ENCODE data around the gene ASAP2.

ASAP2 gene

GRCh38 chr2:9205963-9206948 lies at the start of gene ASAP2:
Gene ASAP2 (plus strand): TSS chr2:9206812. CDS start chr2:9207105, 293 bp downstream.
- Mint-ChIP-seq H3K27me3 (peaks cover 12% of the 10 kb centered on the region), H3K9me3 (no peaks in the 10 kb centered on the region), H3K36me3 (no peaks in the 10 kb centered on the region), H3K27ac (no peak within 1 kb of the TSS), H3K4me3 (peak within 1 kb of the TSS; percentile 66), H3K4me1 (peaks cover 7% of the 10 kb centered on the region)
- ATAC-seq (ENCODE audit: low read depth), result peak; percentile 47
- DNase-seq (ENCODE audit: low spot score in 2 of 2), result peak; percentile 7 to 36

- DNase-seq (ENCODE audit: low spot score in 2 of 2), result no peak
- no peak overlapping the region for H3K4me3 Mint-ChIP-seq
These were observed 47.5 kb upstream of the ASAP2 start for GRCh38 chr2:9158786-9159779.

GRCh38 chr2:9160732-9161131 lies 45.9 kb upstream of the ASAP2 start:
- ATAC-seq (ENCODE audit: low read depth) (no peak), DNase-seq (ENCODE audit: low spot score in 2 of 2) (no peak)
- H3K4me1 Mint-ChIP-seq, result no peaks in the 10 kb centered on the region
- no peak overlapping the region for H3K27ac Mint-ChIP-seq
- H3K36me3 Mint-ChIP-seq, result no peaks in the 10 kb centered on the region
- peaks cover 3% of the 10 kb centered on the region for H3K9me3 Mint-ChIP-seq
- no peak overlapping the region for H3K4me3 Mint-ChIP-seq
- H3K27me3 Mint-ChIP-seq, result peaks cover 18% of the 10 kb centered on the region

More at GRCh38 chr2:9158786-9159779, 47.5 kb upstream of the ASAP2 start:
- no peak overlapping the region for H3K27ac Mint-ChIP-seq
- H3K36me3 Mint-ChIP-seq, result no peaks in the 10 kb centered on the region
- H3K4me1 Mint-ChIP-seq, result no peaks in the 10 kb centered on the region
- peaks cover 24% of the 10 kb centered on the region for H3K27me3 Mint-ChIP-seq
- no peak for ATAC-seq (ENCODE audit: low read depth)
- peaks cover 3% of the 10 kb centered on the region for H3K9me3 Mint-ChIP-seq

- no peak overlapping the region for H3K27ac Mint-ChIP-seq
- no peaks in the 10 kb centered on the region for H3K9me3 Mint-ChIP-seq
- no peak for ATAC-seq (ENCODE audit: low read depth)
- DNase-seq (ENCODE audit: low spot score in 2 of 2), result no peak
- H3K36me3 Mint-ChIP-seq, result no peaks in the 10 kb centered on the region
- peaks cover 11% of the 10 kb centered on the region for H3K27me3 Mint-ChIP-seq
- no peaks in the 10 kb centered on the region for H3K4me1 Mint-ChIP-seq
- H3K4me3 Mint-ChIP-seq, result no peak overlapping the region
These were observed 43.8 kb upstream of the ASAP2 start for GRCh38 chr2:9162841-9163240.

GRCh38 chr2:9163306-9164111 lies 43.1 kb upstream of the ASAP2 start:
- no peaks in the 10 kb centered on the region for H3K9me3 Mint-ChIP-seq
- no peak for DNase-seq (ENCODE audit: low spot score in 2 of 2)
- no peaks in the 10 kb centered on the region for H3K36me3 Mint-ChIP-seq
- ATAC-seq (ENCODE audit: low read depth), result no peak
- H3K4me3 Mint-ChIP-seq, result no peak overlapping the region
- no peak overlapping the region for H3K27ac Mint-ChIP-seq
- H3K27me3 Mint-ChIP-seq, result peaks cover 9% of the 10 kb centered on the region
- H3K4me1 Mint-ChIP-seq, result no peaks in the 10 kb centered on the region

GRCh38 chr2:9164112-9164608 lies 42.5 kb upstream of the ASAP2 start:
- DNase-seq (ENCODE audit: low spot score in 2 of 2), result no peak
- no peak for ATAC-seq (ENCODE audit: low read depth)
- H3K9me3 Mint-ChIP-seq, result no peaks in the 10 kb centered on the region
- no peak overlapping the region for H3K27ac Mint-ChIP-seq
- peaks cover 11% of the 10 kb centered on the region for H3K27me3 Mint-ChIP-seq
- H3K36me3 Mint-ChIP-seq, result no peaks in the 10 kb centered on the region
- H3K4me1 Mint-ChIP-seq, result no peaks in the 10 kb centered on the region
- H3K4me3 Mint-ChIP-seq, result no peak overlapping the region

- Mint-ChIP-seq H3K9me3 (no peaks in the 10 kb centered on the region), H3K36me3 (no peaks in the 10 kb centered on the region), H3K4me3 (no peak overlapping the region), H3K4me1 (no peaks in the 10 kb centered on the region), H3K27me3 (peaks cover 11% of the 10 kb centered on the region), H3K27ac (no peak overlapping the region)
- ATAC-seq (ENCODE audit: low read depth) (no peak), DNase-seq (ENCODE audit: low spot score in 2 of 2) (no peak)
These were observed 41.0 kb upstream of the ASAP2 start for GRCh38 chr2:9165625-9166024.

GRCh38 chr2:9166579-9167377 lies 39.8 kb upstream of the ASAP2 start:
- DNase-seq (ENCODE audit: low spot score in 2 of 2) (no peak), ATAC-seq (ENCODE audit: low read depth) (no peak)
- Mint-ChIP-seq H3K9me3 (no peaks in the 10 kb centered on the region), H3K36me3 (no peaks in the 10 kb centered on the region), H3K4me3 (no peak overlapping the region), H3K27ac (no peak overlapping the region), H3K27me3 (peaks cover 12% of the 10 kb centered on the region), H3K4me1 (no peaks in the 10 kb centered on the region)

- no peak overlapping the region for H3K4me3 Mint-ChIP-seq
- ATAC-seq (ENCODE audit: low read depth) (no peak), DNase-seq (ENCODE audit: low spot score in 2 of 2) (no peak)
- peaks cover 12% of the 10 kb centered on the region for H3K27me3 Mint-ChIP-seq
- no peaks in the 10 kb centered on the region for H3K4me1 Mint-ChIP-seq
- no peak overlapping the region for H3K27ac Mint-ChIP-seq
- H3K9me3 Mint-ChIP-seq, result no peaks in the 10 kb centered on the region
- H3K36me3 Mint-ChIP-seq, result no peaks in the 10 kb centered on the region
These were observed 38.6 kb upstream of the ASAP2 start for GRCh38 chr2:9167718-9168657.

- no peak overlapping the region for H3K4me3 Mint-ChIP-seq
- H3K27me3 Mint-ChIP-seq, result peaks cover 9% of the 10 kb centered on the region
- no peaks in the 10 kb centered on the region for H3K4me1 Mint-ChIP-seq
- H3K27ac Mint-ChIP-seq, result no peak overlapping the region
- H3K36me3 Mint-ChIP-seq, result no peaks in the 10 kb centered on the region
- no peak for ATAC-seq (ENCODE audit: low read depth)
- H3K9me3 Mint-ChIP-seq, result no peaks in the 10 kb centered on the region
- no peak for DNase-seq (ENCODE audit: low spot score in 2 of 2)
These were observed 37.8 kb upstream of the ASAP2 start for GRCh38 chr2:9168821-9169221.

GRCh38 chr2:9169349-9170107 lies 37.1 kb upstream of the ASAP2 start:
- DNase-seq (ENCODE audit: low spot score in 2 of 2) (no peak), ATAC-seq (ENCODE audit: low read depth) (no peak)
- no peak overlapping the region for H3K4me3 Mint-ChIP-seq
- H3K27ac Mint-ChIP-seq, result no peak overlapping the region
- no peaks in the 10 kb centered on the region for H3K9me3 Mint-ChIP-seq
- H3K4me1 Mint-ChIP-seq, result no peaks in the 10 kb centered on the region
- H3K27me3 Mint-ChIP-seq, result peaks cover 7% of the 10 kb centered on the region
- no peaks in the 10 kb centered on the region for H3K36me3 Mint-ChIP-seq
